GM19372 (cell line): Measurements from ENCODE around the gene GASK1B.

Experiments
- ATAC-seq: cut with Tn5 transposase; IDR thresholded peaks from one replicate; pipeline ENCODE4 v1.9.1; 2021; ENCODE audit warnings: mild to moderate bottlenecking, low read depth, moderate library complexity; ENCODE audit not compliant: unreplicated experiment

GASK1B gene

GRCh38 chr4:158189422-158189821 lies 16.6 kb upstream of the GASK1B start:
- ATAC-seq = no peak

- no peak for ATAC-seq
These were observed 14.0 kb upstream of the GASK1B start for GRCh38 chr4:158186815-158187214.

- no peak for ATAC-seq
These were observed 9.9 kb upstream of the GASK1B start for GRCh38 chr4:158182736-158183135.

DNA sequence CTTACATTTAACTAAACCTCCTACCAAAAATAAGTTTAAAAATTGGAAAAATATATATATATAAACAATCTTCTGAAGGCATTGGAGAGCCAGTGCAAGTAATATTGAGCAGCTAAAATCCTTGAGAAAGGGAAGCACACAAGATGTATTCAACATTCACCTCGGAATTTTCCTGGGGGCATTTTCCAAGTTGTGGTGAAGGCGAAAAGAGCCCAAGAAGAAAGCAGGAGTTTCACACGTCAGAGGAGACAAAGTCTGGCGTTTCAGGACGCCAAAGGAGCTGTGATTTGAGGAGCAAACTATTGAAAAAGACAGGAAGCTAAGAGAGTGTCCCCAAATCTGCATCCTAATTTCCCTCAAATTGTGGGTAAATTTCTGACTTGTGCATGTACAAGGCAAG lies 9.1 kb upstream of the GASK1B start:
- no peak for ATAC-seq

GRCh38 chr4:158179465-158179864 lies 6.6 kb upstream of the GASK1B start:
- ATAC-seq = no peak

- no peak for ATAC-seq
These were observed 4.0 kb upstream of the GASK1B start for GRCh38 chr4:158176776-158177175.

- no peak for ATAC-seq
These were observed 3.3 kb upstream of the GASK1B start for GRCh38 chr4:158176108-158176507.

- ATAC-seq = peak; percentile 19
These were observed 1.9 kb downstream of the GASK1B start for GRCh38 chr4:158170691-158171561.

DNA sequence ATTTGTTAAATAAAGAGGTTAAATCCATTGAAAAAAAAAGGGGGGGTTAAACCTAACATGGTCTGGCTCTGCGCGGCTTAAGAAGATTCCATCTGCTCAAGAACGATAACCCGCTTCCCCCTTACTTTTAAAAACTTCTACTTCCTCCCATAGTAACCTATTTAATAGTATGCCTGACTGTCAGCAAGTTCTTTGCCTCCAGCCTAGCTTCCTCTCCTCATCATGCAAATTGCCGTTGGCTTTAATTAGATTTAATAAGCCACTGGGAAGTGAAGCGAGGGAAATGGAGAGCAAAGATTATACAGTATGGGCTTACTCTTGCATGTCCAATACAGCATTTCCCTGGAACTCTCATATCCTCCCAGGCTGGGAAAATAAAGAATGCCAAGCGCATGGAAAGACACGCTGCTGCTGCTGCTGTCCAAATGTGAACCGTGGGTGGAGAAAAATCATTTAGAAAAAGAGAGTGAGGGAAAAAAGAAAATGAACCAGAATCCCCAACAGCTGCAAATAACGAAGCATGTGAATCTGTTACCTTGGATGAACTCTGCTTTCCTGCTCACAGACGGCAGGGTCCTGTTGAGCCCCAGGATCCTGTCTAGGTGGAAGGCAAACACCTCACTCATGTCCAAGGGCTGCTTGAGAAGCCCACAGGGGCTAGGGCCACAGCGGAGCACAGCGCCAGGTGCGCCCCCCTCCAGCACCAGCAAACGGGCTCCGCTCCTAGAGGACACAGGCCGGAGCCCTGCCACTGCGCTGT lies 2.7 kb downstream of the GASK1B start:
- peak; percentile 57 for ATAC-seq

- ATAC-seq = no peak
These were observed 3.3 kb downstream of the GASK1B start for GRCh38 chr4:158169506-158169905.

- no peak for ATAC-seq
These were observed 4.2 kb downstream of the GASK1B start for GRCh38 chr4:158168606-158169005.

DNA sequence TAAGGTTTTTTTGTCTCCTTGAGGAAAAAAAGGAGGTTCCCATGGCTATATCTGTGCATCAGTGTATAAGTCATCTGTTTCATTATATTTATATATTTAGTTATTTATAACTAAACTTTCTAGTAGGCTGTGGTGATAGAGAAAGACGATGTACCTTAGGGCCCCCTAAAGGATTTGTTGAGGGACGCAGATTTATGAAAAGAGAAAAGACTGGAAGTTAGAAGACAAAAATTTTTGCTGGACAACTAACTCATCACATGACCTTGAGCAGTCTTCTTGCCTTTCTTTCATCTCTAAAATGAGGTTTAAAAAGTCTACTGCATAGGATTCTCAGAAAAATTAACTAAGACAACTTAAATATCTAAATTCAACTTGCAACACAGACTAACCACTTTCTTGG lies 6.1 kb downstream of the GASK1B start:
- no peak for ATAC-seq

- ATAC-seq = no peak
These were observed 8.0 kb downstream of the GASK1B start for GRCh38 chr4:158164768-158165213.

DNA sequence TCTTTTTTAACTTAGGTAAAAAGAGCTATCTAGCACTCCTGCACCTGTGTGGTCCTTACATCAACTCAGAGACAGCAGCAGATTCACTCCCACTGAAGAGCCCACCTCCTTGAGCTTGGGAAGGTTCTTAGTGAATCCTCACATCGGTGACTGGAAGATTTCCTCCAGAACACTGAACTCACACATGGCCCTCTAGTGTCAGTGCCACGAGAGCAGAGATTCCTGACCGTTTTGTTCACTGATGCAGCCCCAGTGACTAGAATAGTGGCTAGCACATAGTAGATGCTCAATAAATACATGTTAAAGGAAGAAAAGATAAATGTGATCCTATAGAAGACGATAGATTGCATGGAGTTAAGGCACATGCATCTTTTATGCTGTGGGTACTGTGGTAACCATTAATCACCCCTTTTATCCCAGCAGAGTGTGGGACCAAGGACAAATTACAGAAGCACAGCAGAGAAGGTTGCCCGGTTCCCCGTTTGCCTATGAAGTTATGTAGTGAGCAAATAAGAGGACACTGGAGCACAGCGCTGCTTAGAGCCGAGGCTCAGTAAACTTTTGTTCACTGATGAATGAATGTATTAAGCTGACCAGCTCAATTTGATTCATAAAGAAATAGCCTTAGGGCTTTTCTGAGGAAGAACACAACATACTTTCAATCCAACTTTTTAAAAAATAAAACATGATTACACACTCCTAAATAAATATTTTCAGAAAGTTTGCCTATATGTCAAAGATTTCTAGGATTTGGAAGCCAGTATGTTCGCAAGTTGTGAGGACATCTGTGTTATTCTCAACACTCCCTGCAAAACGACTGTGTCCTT lies 8.7 kb downstream of the GASK1B start:
- ATAC-seq = no peak

- ATAC-seq = no peak
These were observed 10.2 kb downstream of the GASK1B start for GRCh38 chr4:158162631-158163030.

DNA sequence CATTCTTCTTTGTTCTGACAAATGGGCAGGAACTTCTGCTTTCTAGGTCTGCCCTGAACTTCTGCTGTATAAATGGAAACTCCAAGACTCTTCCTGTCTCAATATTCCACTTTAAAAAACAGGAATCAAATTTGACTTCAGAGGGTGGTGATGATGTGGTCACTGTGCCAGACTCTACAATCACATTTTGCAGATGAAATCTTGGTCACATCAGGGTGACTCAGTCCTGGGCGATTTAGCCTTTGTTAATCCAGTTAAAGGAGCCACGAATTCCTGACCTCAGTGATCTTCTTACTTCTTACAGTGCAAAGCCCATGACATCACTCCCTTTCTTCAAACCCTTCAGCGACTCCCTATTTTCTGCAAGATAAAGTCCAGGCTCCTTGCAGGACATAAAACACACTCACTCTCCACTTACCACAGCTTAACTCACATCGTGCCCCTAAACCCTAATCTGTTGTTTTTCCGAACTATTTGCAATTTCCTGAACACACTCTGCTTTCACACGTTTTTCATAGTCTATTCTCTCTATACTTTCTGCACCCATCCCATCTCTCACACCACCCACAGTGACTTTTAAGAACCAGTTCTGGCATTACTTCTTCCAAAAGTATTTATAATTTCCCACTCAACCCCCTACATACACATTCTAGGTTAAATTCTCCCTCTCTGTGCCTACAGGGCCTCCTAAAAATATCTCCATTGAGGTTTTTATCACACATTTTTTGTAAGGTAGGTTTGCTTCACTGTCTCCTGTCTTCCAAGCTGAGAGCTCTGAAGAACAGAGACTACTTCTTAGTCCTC lies 11.1 kb downstream of the GASK1B start:
- no peak for ATAC-seq

- no peak for ATAC-seq
These were observed 13.1 kb downstream of the GASK1B start for GRCh38 chr4:158159718-158160094.

DNA sequence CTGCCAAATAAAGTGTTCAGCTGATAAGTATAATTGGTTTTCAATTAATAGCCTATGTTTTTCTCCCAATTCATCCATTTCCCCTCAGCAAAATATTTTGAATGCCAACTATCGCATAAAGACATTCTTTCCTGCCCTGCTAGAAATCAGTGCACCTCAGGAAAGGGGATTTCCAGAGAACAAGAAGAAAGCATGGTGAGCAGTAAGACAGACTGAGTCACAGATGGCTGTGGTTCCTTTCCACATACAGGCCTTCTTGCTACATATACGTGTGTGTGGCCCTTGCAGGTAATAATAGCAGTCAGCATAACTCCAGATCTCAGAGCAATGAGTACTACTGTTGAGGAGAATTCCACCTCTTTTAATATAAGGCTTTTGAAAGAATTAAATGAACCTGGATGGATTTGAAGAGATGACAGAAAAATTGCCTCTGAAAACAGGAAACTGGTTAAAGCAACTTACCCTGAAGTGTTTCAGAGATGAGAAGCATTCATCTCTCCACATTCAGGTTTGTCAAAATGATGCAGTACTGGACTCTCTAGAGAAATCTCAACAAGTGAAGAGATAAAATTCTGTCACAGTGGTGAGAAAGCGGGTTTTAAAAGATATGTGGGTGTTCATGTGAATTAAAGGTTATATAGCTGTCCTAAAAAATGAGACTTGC lies 13.6 kb downstream of the GASK1B start:
- no peak for ATAC-seq

- ATAC-seq = no peak
These were observed 15.4 kb downstream of the GASK1B start for GRCh38 chr4:158157412-158157811.
